ENCODE measurements around the gene UBE2E3. TPM values are rescaled to one million over a fixed set of nuclear protein-coding genes. Genes with fewer than 3 reads are reported as not detected.

UBE2E3 gene
- total RNA-seq, 1 donor from 2014 or later, result 379 TPM

DNA sequence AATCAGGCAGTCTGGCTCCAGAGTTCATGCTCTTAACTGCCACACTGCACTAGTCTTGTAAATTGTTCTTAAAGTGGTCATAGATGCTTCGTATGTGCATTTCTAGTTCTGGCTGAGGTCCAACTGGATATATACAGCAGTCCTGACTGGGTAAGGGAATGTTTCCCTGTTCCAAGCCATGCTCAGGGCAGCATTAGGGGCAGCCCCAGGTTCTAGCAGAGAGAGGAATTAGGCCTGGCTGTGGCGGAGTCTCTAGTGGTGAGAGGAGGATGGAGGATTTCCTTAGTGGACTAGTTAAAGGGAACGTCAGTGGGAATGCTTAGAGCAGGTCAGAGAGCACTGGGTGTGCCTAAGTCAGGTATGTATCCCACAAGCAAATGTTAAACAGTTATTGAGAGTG lies 28.0 kb downstream of the UBE2E3 start:
- H2AFZ ChIP-seq (replicated peaks), result no peak overlapping the region
- H3K27me3 ChIP-seq, result no peaks in the 10 kb centered on the region
- H4K20me1 ChIP-seq (ENCODE audit: low read depth), result peaks cover 29% of the 10 kb centered on the region
- peak; percentile 21 for DNase-seq (ENCODE audit: low spot score)
- H3F3A ChIP-seq (ENCODE audit: low read depth), result no peaks in the 10 kb centered on the region
- TF ChIP-seq EZH2 (IDR thresholded peaks at IDR 0.05), result no peak
- no peak overlapping the region for H3K27ac ChIP-seq
- H3K9ac ChIP-seq, result no peak overlapping the region
- Mint-ChIP-seq H3K4me3 (no peak overlapping the region), H3K9me3 (no peaks in the 10 kb centered on the region), H3K36me3 (peaks cover 21% of the 10 kb centered on the region), H3K27me3 (ENCODE audit: insufficient read depth, low read depth) (no peaks in the 10 kb centered on the region), H3K27ac (no peak overlapping the region), H3K4me1 (peaks cover 7% of the 10 kb centered on the region)
- no peaks in the 10 kb centered on the region for H3K36me3 ChIP-seq
- H3K9me3 ChIP-seq (ENCODE audit: low read depth), result no peaks in the 10 kb centered on the region
- H3K79me2 ChIP-seq (ENCODE audit: low read depth), result peaks cover 100% of the 10 kb centered on the region
- no peak overlapping the region for H3K4me2 ChIP-seq
- H3K4me3 ChIP-seq, result no peak overlapping the region
- no peaks in the 10 kb centered on the region for H3K4me1 ChIP-seq

DNA sequence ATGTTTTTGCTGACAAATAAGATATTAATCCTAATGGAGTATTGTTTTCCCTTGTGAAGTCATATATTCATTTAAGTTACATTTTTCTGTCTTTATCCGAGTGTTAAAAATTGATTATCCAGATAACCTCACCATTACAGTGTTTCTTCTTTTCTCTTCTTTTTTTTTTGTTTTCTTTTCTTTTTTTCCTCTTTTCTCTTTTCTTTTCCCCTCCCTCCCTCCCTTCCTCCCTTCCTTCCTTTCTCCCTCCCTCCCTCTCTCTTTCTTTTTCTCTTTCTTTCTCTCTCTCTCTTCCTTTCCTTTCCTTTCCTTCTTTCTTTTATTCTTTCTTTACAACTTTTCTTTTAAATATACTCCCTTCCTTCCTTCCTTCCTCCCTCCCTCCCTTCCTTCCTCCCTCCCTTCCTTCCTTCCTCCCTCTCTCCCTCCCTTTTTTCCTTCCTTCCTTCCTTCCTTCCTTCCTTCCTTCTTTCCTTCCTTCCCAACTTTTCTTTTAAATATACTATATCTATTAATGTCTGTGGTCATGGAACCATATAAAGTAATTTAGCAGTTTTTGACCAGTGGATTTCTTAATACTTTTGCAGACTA lies 40.9 kb downstream of the UBE2E3 start:
- Histone ChIP-seq H3K9me3 (ENCODE audit: low read depth) (no peaks in the 10 kb centered on the region), H3K27ac (no peak overlapping the region), H3K4me3 (no peak overlapping the region), H2AFZ (replicated peaks) (no peak overlapping the region), H3K4me1 (peaks cover 26% of the 10 kb centered on the region), H3K79me2 (ENCODE audit: low read depth) (peaks cover 97% of the 10 kb centered on the region), H3K36me3 (no peaks in the 10 kb centered on the region), H3K27me3 (no peaks in the 10 kb centered on the region), H3K4me2 (no peak overlapping the region), H3F3A (ENCODE audit: low read depth) (no peaks in the 10 kb centered on the region), H3K9ac (no peak overlapping the region), H4K20me1 (ENCODE audit: low read depth) (peaks cover 5% of the 10 kb centered on the region)
- no peak overlapping the region for H3K27ac Mint-ChIP-seq
- peaks cover 38% of the 10 kb centered on the region for H3K9me3 Mint-ChIP-seq
- peaks cover 19% of the 10 kb centered on the region for H3K36me3 Mint-ChIP-seq
- peaks cover 3% of the 10 kb centered on the region for H3K4me1 Mint-ChIP-seq
- DNase-seq (ENCODE audit: low spot score), result no peak
- TF ChIP-seq EZH2 (IDR thresholded peaks at IDR 0.05) (no peak), CTCF (IDR thresholded peaks at IDR 0.05) (no peak), EZH2phosphoT487 (IDR thresholded peaks at IDR 0.05) (no peak)
- H3K27me3 Mint-ChIP-seq (ENCODE audit: insufficient read depth, low read depth), result no peaks in the 10 kb centered on the region
- no peak overlapping the region for H3K4me3 Mint-ChIP-seq

DNA sequence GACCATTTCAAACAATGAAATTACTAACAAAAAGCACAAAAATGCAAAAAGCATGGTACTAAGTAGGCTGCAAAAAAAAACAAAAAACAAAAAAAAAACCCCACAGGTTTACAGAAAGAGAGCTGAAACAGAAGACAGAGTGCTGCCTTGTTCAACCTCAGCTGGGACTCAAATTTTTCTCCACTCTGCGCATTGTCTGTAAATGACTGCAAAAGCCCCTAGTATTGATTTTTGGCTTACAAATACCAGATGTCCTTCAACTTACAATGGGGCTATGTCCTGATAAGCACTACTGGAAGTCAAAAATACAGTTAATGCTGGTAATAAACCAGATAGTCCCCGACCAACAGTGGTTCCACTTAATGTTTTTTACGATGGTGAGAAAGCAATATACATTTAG lies 42.2 kb downstream of the UBE2E3 start:
- H3K79me2 ChIP-seq (ENCODE audit: low read depth), result peaks cover 97% of the 10 kb centered on the region
- H3K9me3 ChIP-seq (ENCODE audit: low read depth), result no peaks in the 10 kb centered on the region
- H3K27me3 ChIP-seq, result no peaks in the 10 kb centered on the region
- TF ChIP-seq EZH2 (IDR thresholded peaks at IDR 0.05) (no peak), EZH2phosphoT487 (IDR thresholded peaks at IDR 0.05) (no peak), CTCF (IDR thresholded peaks at IDR 0.05) (no peak)
- Mint-ChIP-seq H3K27me3 (ENCODE audit: insufficient read depth, low read depth) (no peaks in the 10 kb centered on the region), H3K4me1 (peaks cover 3% of the 10 kb centered on the region), H3K36me3 (peaks cover 21% of the 10 kb centered on the region), H3K27ac (no peak overlapping the region), H3K9me3 (peaks cover 38% of the 10 kb centered on the region), H3K4me3 (no peak overlapping the region)
- H4K20me1 ChIP-seq (ENCODE audit: low read depth), result peaks cover 13% of the 10 kb centered on the region
- no peak overlapping the region for H3K9ac ChIP-seq
- no peaks in the 10 kb centered on the region for H3F3A ChIP-seq (ENCODE audit: low read depth)
- H2AFZ ChIP-seq (replicated peaks), result no peak overlapping the region
- H3K4me1 ChIP-seq, result peaks cover 29% of the 10 kb centered on the region
- H3K27ac ChIP-seq, result no peak overlapping the region
- no peaks in the 10 kb centered on the region for H3K36me3 ChIP-seq
- no peak for DNase-seq (ENCODE audit: low spot score)
- H3K4me2 ChIP-seq, result no peak overlapping the region
- no peak overlapping the region for H3K4me3 ChIP-seq

DNA sequence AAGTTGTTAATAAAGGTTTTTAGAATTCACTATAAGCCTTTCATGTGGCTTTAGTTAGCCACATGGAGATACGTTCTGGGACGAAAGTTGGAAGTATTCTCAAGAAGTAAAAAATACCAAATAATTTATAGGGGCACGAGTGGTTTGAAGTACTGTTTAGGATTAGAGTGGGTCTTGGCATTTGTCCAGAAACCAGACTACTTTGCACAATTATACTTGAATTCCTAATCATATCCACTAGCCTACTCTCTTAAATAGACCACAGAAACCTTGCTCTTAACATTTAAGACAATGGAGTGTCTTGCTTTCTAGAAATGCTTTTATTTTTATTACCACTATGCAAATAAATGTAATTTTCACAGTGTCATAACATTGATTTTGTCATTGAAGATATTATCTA lies 44.6 kb downstream of the UBE2E3 start:
- no peaks in the 10 kb centered on the region for H3K9me3 ChIP-seq (ENCODE audit: low read depth)
- no peaks in the 10 kb centered on the region for H3K36me3 ChIP-seq
- no peak overlapping the region for H3K4me3 ChIP-seq
- peaks cover 29% of the 10 kb centered on the region for H3K4me1 ChIP-seq
- H3K9ac ChIP-seq, result no peak overlapping the region
- H4K20me1 ChIP-seq (ENCODE audit: low read depth), result peaks cover 13% of the 10 kb centered on the region
- H2AFZ ChIP-seq (replicated peaks), result no peak overlapping the region
- no peaks in the 10 kb centered on the region for H3K27me3 Mint-ChIP-seq (ENCODE audit: insufficient read depth, low read depth)
- no peak for DNase-seq (ENCODE audit: low spot score)
- H3K36me3 Mint-ChIP-seq, result peaks cover 27% of the 10 kb centered on the region
- H3K27me3 ChIP-seq, result no peaks in the 10 kb centered on the region
- H3K27ac Mint-ChIP-seq, result no peak overlapping the region
- no peak overlapping the region for H3K4me2 ChIP-seq
- H3K27ac ChIP-seq, result no peak overlapping the region
- H3K79me2 ChIP-seq (ENCODE audit: low read depth), result peaks cover 97% of the 10 kb centered on the region
- H3F3A ChIP-seq (ENCODE audit: low read depth), result no peaks in the 10 kb centered on the region
- no peak overlapping the region for H3K4me3 Mint-ChIP-seq
- peaks cover 3% of the 10 kb centered on the region for H3K4me1 Mint-ChIP-seq
- TF ChIP-seq CTCF (IDR thresholded peaks at IDR 0.05), result no peak
- no peak for TF ChIP-seq EZH2phosphoT487 (IDR thresholded peaks at IDR 0.05)
- no peak for TF ChIP-seq EZH2 (IDR thresholded peaks at IDR 0.05)
- H3K9me3 Mint-ChIP-seq, result peaks cover 47% of the 10 kb centered on the region
